ENCODE data around the gene MYO1C. TPM values are rescaled to one million over a fixed set of nuclear protein-coding genes. Genes with fewer than 3 reads are reported as not detected.

Gene MYO1C
- total RNA-seq, 8 experiments from 2014 or later, result 4.4 to 76.2 (median 16.8) TPM

DNA sequence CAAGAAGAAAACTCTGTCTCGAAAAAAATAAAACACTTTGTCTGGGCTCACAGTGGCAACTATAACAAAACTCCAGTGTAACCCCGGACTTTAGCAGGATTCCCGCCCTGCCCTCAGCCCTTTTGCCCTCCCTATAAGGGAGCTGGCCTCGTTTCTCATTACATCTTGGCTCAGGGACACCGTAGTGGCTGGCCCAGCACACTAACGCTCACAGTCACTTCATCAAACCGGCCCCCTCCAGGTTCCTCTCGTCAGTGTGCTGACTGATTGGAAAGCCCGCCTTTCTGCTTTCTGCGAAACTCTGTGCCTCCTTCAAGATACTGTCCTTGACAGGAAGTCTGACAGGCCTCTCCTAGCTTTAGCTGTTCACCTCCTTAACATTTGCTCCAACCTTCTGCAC, 11.2 kb upstream of the MYO1C start:
- H3K27ac ChIP-seq, result no peak overlapping the region
- WGBS, 10 experiments, result 30 to 100% (median 75%) methylated on average over 1 to 7 of the region's 10 CpGs; no CpG with 5 or more reads in 2 of the 10 experiments

DNA sequence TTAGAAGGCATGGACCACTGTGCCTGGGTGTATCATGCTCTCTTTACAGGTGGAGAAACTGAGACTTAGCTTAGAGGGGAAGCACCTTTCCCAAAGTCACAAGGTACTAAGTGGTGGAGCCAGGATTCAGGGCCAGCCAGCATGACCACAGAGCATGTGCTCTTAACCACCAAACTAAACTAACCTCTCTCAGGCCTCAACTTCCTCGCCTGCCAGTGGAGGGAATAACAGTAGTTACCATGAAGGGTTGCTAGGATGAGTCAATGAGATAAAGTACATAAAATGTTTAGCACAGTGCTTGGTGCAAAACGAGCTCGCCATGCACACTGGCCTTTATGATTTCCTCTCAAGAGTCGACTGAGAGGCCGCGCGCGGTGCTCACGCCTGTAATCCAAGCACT, 6.4 kb upstream of the MYO1C start:
- in situ Hi-C loops (cut with MboI; ENCODE audit: low pct_unique_long_range_greater_than_20kb in 2 of 9, low sequenced_read_pairs in 9 of 9, unreplicated experiment in 9 of 9), result no loop called here
- WGBS, 10 experiments, result 75 to 94% (median 82%) methylated on average over 4 to 9 of the region's 9 CpGs; no CpG with 5 or more reads in 4 of the 10 experiments
- Histone ChIP-seq H3K27ac (no peak overlapping the region), H3K4me1 (replicated peaks in 1 of 2) (no peaks in the 10 kb centered on the region), H3K4me3 (no peak overlapping the region)
- ATAC-seq (replicated peaks in 6 of 8), result peak in 2 of 8 experiments; percentile 2 to 14

More for the DNA sequence above, 11.2 kb upstream of the MYO1C start:
- no peak for ATAC-seq (replicated peaks in 6 of 8)
- Histone ChIP-seq H3K4me1 (replicated peaks in 1 of 2) (no peaks in the 10 kb centered on the region), H3K4me3 (no peak overlapping the region)
- in situ Hi-C loops (cut with MboI; ENCODE audit: low pct_unique_long_range_greater_than_20kb in 2 of 9, low sequenced_read_pairs in 9 of 9, unreplicated experiment in 9 of 9), result loop anchor here in 5 of 9 experiments (25.0 kb wide), 1 partner anchor 241 kb away; the partner anchor contains the start of gene BHLHA9 (in 5 of the 5)

DNA sequence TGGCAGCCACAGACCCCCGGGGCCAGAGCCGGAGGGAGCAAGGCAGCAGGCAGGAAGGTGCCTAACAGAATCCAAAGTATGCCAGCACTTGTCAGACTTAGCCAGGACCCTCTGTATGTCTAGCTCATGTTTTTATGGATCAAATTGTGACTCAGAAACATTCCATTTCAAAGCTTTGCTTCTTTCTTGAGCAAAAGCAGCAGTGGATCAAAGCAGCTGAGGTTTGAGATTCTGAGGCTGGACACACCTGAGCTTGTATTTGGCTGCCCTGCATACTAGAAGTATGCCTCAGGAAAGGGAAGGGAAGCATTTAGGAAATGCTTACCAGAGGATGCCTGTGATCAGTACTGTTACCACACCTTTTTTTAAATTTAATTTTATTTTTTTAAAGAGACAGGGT, 5.7 kb upstream of the MYO1C start:
- Histone ChIP-seq H3K4me3 (no peak overlapping the region), H3K4me1 (replicated peaks in 1 of 2) (peaks cover 0 to 3% of the 10 kb centered on the region in 2 donors), H3K27ac (no peak overlapping the region)
- 80 to 100% (median 97%) methylated on average over 1 to 2 of the region's 2 CpGs; no CpG with 5 or more reads in 6 of the 10 experiments for WGBS, 10 experiments
- ATAC-seq (replicated peaks in 6 of 8), result no peak
- in situ Hi-C loops (cut with MboI; ENCODE audit: low pct_unique_long_range_greater_than_20kb in 2 of 9, low sequenced_read_pairs in 9 of 9, unreplicated experiment in 9 of 9), result no loop called here

DNA sequence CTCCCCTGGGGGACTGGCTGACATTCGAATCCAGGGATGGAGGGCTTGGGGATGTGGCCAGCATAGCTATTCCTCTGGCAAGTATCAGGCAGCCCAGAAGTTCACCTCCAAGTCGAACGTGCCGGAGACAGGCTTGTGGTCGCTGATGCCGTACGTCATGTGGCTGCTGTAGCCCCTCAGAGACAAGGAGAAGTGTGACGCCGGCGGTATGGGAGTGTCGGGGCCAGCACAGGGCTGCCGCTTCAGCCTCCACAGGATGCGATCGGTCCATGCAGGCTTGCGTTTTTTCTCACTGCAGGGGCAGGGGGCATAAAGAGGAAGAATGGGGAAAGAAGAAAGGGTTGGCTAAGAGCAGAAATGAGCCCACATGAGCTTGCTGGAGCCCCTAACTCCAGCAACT, 5.3 kb upstream of the MYO1C start:
- H3K4me3 ChIP-seq, result no peak overlapping the region
- in situ Hi-C loops (cut with MboI; ENCODE audit: low pct_unique_long_range_greater_than_20kb in 2 of 9, low sequenced_read_pairs in 9 of 9, unreplicated experiment in 9 of 9), result no loop called here
- H3K4me1 ChIP-seq (replicated peaks in 1 of 2), result peaks cover 0 to 3% of the 10 kb centered on the region in 2 donors
- H3K27ac ChIP-seq, result no peak overlapping the region
- WGBS, 10 experiments, result 62 to 100% (median 69%) methylated on average over 3 to 8 of the region's 15 CpGs; no CpG with 5 or more reads in 7 of the 10 experiments
- ATAC-seq (replicated peaks in 6 of 8), result no peak

DNA sequence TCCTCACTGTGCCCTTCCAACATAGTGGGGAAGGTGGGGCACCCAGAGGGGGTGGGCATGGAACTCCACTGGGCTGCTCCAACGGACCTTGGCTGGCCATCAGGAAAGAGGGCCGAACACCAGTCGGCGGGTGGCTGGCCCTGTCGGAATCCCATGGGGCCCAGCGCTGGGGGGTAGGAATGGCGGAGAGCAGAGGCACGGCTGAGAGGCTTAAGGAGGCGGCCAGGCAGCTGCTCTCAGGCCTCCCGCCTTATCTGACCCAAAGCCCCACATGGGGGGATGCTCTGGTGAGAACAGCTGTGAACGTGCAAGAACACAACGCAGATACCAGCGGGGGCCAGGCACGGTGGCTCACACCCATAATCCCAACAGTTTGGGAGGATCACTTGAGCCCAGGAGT, 4.4 kb upstream of the MYO1C start:
- in situ Hi-C loops (cut with MboI; ENCODE audit: low pct_unique_long_range_greater_than_20kb in 2 of 9, low sequenced_read_pairs in 9 of 9, unreplicated experiment in 9 of 9), result no loop called here

DNA sequence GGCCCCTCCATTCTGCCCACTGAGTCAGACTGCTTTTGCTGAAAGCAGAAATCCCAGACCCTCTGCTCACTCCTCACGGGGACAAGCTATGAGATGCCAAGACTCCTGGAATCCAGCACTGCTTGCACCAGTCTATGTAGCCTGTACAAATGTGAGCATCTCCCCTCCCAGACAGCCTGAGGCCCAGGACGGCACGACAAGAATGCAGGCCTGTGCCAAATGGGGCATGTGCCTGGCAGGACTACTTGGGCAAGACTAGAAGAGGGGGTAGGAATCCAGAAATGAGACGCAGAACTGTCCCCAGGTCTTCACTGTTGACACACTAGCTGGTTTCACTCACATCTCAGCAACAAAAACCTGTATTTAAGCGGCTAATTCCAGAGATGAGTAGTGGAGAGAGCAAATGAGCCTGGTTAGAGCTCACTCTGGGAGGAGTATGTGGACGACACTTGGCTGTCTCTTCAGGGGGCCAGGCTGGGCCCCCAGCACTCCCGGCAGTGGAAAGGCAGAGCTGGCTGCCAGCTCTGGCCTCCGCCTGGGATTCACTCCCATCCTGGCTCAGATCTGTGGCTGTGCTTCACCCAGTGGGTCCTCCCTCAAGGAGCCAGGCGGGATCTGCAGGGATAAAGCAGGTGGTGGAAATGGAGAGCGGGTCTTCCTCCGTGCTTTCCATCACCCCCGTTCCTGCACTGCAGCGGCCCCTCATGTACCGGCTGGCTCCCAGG, 2.9 kb upstream of the MYO1C start:
- in situ Hi-C loops (cut with MboI; ENCODE audit: low pct_unique_long_range_greater_than_20kb in 2 of 9, low sequenced_read_pairs in 9 of 9, unreplicated experiment in 9 of 9), result no loop called here
- H3K27ac ChIP-seq, result no peak overlapping the region
- ATAC-seq (replicated peaks in 6 of 8), result peak in 1 of 8 experiments; percentile 36
- peaks cover 4 to 9% of the 10 kb centered on the region in 2 donors for H3K4me1 ChIP-seq (replicated peaks in 1 of 2)
- H3K4me3 ChIP-seq, result no peak overlapping the region
- WGBS, 10 experiments, result 0 to 100% (median 90%) methylated on average over 1 to 8 of the region's 14 CpGs; no CpG with 5 or more reads in 3 of the 10 experiments

More for the DNA sequence above, 4.4 kb upstream of the MYO1C start:
- H3K4me3 ChIP-seq, result no peak overlapping the region
- no peak for ATAC-seq (replicated peaks in 6 of 8)
- 86 to 89% methylated on average over 5 to 11 of the region's 14 CpGs; no CpG with 5 or more reads in 8 of the 10 experiments for WGBS, 10 experiments
- peaks cover 1 to 4% of the 10 kb centered on the region in 2 donors for H3K4me1 ChIP-seq (replicated peaks in 1 of 2)
- H3K27ac ChIP-seq, result no peak overlapping the region

DNA sequence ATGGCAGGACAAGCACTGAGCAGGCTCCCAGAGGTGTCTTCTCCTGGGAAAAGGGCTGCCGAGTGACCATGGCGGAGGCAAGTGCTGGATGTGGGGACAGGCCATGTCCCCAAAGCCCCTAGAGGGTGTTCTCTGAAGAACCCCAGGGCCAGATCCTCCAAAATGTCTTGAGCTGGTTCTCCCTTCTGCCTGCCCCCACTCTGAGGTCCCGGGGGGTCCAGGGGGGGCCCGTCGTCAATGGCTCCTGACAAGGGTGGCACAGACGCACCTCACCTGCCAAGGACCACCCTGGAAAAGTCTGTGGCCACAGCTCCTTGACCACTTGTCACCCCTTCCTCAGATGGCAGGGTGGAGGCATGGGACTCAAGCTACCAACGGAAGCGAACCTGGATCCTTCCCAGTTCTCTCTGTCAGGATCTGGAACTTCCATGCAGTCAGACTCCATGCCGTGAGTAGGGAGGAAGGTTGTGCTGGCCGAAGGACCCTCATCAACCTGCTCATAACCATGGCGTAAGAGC, 2.3 kb upstream of the MYO1C start:
- ATAC-seq (replicated peaks in 6 of 8), result no peak
- in situ Hi-C loops (cut with MboI; ENCODE audit: low pct_unique_long_range_greater_than_20kb in 2 of 9, low sequenced_read_pairs in 9 of 9, unreplicated experiment in 9 of 9), result no loop called here
- no peak overlapping the region for H3K4me3 ChIP-seq
- H3K27ac ChIP-seq, result no peak overlapping the region
- H3K4me1 ChIP-seq (replicated peaks in 1 of 2), result peaks cover 6 to 11% of the 10 kb centered on the region in 2 donors
- 78 to 80% methylated on average over 1 to 3 of the region's 11 CpGs; no CpG with 5 or more reads in 8 of the 10 experiments for WGBS, 10 experiments

DNA sequence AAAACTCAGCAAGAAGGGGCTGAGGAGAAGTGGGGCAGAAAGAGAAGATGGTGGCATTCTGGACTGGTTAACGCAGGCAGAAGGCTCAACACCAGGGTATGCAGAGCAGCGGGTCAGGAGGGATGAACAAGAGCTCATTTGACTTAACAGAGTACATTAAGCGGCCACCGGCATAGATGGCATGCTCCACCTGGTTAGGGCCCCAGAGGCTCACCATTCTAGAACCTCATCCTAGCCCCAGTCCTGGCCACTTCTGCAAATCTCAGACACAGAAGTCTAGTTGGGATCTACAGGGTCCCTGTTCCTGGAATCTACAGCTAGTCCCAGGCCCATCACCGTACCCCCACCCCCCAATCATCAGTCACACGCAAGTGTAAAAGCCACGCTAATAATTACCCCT, 1.7 kb upstream of the MYO1C start:
- H3K4me1 ChIP-seq (replicated peaks in 1 of 2), result peaks cover 6 to 11% of the 10 kb centered on the region in 2 donors
- in situ Hi-C loops (cut with MboI; ENCODE audit: low pct_unique_long_range_greater_than_20kb in 2 of 9, low sequenced_read_pairs in 9 of 9, unreplicated experiment in 9 of 9), result no loop called here
- 40 to 100% (median 88%) methylated on average over 1 to 5 of the region's 7 CpGs; no CpG with 5 or more reads in 4 of the 10 experiments for WGBS, 10 experiments
- H3K27ac ChIP-seq, result no peak overlapping the region
- ATAC-seq (replicated peaks in 6 of 8), result no peak
- no peak overlapping the region for H3K4me3 ChIP-seq

DNA sequence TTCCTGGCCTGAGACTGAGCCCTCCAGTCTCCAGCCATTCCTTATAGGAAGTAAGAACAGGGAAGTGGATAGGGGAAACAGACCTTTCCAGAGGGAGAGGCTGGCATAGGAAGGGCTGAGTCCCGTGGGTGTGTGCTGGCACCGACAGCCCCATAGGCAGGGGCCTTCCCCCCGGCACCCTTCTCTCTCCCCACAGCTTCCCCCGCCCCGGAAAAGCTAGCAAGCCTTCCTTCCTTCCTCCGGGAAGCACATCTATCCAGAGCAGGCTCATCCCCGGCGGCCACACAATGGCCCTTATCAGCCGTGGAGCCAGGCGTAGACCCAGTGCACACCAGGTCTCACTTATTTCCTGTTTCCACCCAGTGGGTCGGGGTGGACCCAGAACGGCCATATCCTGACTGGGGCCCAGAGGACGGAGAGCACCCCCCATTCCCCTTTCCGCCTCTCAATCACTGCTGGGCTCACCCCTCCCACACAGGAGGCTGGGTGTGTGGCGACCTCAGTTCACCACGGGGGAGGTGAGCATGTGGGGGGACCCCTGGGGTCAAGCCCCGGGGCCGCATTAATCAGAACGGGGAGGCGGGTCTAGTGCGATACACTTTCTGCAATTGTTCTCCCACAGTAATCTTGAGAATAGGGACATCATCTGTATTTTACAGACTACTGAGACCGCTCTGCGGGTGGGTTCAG, 950 bp upstream of the MYO1C start:
- peaks cover 9 to 11% of the 10 kb centered on the region in 2 donors for H3K4me1 ChIP-seq (replicated peaks in 1 of 2)
- 67 to 83% methylated on average over 3 to 4 of the region's 23 CpGs; no CpG with 5 or more reads in 8 of the 10 experiments for WGBS, 10 experiments
- no peak overlapping the region for H3K27ac ChIP-seq
- in situ Hi-C loops (cut with MboI; ENCODE audit: low pct_unique_long_range_greater_than_20kb in 2 of 9, low sequenced_read_pairs in 9 of 9, unreplicated experiment in 9 of 9), result no loop called here
- H3K4me3 ChIP-seq, result no peak overlapping the region
- ATAC-seq (replicated peaks in 6 of 8), result no peak

DNA sequence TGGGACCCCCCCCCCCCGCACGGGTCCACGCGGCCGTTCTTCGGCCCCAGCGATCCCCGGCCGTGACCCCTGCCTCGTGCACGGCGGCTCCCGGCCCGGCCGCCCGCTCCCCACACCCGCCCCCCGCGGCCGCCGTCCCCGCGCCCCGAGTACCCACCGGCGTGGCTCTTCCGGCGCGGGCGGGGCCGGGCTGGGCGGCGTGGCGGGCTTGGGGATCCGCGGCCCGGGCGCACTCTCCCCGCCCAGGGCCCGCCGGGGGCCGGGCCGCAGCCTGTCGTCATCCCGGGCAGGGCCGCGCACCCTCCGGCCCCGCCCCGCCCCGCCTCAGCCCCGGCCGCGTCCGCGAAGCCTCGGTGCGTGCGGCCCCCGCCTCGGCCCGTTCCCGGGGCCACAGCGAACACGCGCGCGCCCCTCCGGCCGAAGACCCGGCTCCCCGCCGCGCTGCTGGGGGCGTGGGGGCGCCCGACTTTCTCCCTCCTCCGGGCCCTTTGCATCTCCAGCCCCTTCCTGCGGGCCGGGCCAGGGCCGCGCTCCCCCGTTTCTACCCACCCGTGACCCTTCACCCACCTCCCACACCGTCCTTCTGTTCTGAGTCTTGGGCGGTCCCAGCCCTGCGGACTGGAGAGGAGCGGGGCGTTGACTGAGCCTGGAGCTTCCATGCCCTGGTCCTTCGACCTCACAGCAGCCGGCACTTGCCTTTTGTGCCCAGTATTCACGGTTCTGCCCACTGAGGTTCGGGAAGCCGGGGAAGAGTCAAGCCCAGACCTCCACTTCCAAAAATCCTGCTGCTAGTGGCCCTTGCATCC, 840 bp downstream of the MYO1C start:
- peak overlapping the region; percentile 35 to 58 (median 56) for H3K4me3 ChIP-seq
- in situ Hi-C loops (cut with MboI; ENCODE audit: low pct_unique_long_range_greater_than_20kb in 2 of 9, low sequenced_read_pairs in 9 of 9, unreplicated experiment in 9 of 9), result no loop called here
- H3K4me1 ChIP-seq (replicated peaks in 1 of 2), result peaks cover 12 to 17% of the 10 kb centered on the region in 2 donors
- ATAC-seq (replicated peaks in 6 of 8), result peak; percentile 64 to 73 (median 71)
- peak overlapping the region in 1 of 2 donors; percentile 72 for H3K27ac ChIP-seq
- 0 to 80% (median 44%) methylated on average over 1 to 4 of the region's 94 CpGs; no CpG with 5 or more reads in 5 of the 10 experiments for WGBS, 10 experiments

DNA sequence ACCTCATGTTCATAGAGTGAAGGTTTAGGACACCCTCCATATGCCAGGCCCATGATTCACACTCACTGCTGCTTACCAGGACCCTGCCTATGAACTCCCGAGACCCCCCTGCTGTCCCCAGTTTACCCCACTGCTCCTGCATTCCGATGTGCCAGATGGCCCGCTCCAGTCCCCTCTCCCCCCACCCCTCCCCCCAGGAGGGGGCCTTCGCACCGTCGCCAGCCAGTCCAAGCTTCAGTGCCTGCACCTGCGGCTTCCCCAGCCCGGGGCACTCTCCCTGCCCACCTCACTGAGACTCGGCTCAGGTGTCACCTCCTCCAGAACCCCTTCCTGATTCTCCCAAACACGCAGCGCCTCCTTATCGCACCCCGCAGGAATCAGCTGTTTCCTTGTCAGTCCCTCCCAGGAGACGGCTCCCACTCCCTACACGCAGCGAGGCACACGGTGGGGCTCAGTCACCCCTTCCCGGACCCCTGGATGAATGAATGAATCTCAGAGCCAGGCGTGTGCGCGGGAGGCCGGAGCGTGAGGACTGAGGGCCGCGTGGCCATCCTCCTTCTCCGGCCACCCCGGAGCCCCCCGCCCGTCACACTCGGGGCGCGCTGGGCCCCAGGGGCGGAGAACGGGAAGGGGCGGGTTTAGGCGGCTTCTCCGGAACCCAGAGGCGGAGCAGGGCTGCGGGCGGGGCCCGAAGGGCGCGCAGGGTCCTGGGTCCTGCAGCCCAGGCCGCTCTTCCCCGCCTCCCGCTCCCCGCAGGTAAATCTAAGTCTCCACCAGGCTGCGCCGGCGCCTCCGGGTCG, 1.6 kb downstream of the MYO1C start:
- in situ Hi-C loops (cut with MboI; ENCODE audit: low pct_unique_long_range_greater_than_20kb in 2 of 9, low sequenced_read_pairs in 9 of 9, unreplicated experiment in 9 of 9), result no loop called here
- Histone ChIP-seq H3K4me1 (replicated peaks in 1 of 2) (peaks cover 17% of the 10 kb centered on the region in 2 donors), H3K27ac (peak overlapping the region in 1 of 2 donors; percentile 72), H3K4me3 (peak overlapping the region; percentile 35 to 58 (median 56))
- 3 to 7% methylated on average over 3 to 9 of the region's 52 CpGs; no CpG with 5 or more reads in 8 of the 10 experiments for WGBS, 10 experiments
- ATAC-seq (replicated peaks in 6 of 8), result peak; percentile 51 to 67 (median 62)

DNA sequence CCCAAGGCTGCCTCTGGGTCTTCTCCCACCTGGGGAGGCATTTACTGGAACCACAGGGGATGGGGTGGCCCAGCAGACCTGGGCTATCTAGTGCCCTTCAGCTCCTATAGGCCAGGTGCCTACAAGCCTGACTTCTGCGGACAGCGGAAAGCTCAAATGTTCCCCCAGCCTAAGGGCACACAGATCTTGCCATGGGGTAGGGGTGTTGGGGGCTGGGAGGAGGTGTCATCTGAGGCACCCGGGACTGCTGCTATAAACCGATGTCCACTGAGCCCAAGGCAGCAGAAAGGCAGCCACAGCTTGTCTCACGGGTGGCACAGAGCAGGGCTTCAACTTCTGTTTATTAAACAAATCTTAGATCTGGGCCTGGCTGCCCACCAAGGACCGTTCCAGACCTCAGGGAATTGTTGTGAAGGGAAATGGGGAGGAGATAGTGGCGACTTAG, 3.6 kb downstream of the MYO1C start:
- no CpG with 5 or more reads among the region's 7 CpGs for WGBS, 10 experiments
- ATAC-seq (replicated peaks in 6 of 8), result no peak
- Histone ChIP-seq H3K4me3 (peak overlapping the region in 1 of 5 donors; percentile 38), H3K27ac (peak overlapping the region in 1 of 2 donors; percentile 84), H3K4me1 (replicated peaks in 1 of 2) (peaks cover 24 to 26% of the 10 kb centered on the region in 2 donors)
- in situ Hi-C loops (cut with MboI; ENCODE audit: low pct_unique_long_range_greater_than_20kb in 2 of 9, low sequenced_read_pairs in 9 of 9, unreplicated experiment in 9 of 9), result no loop called here

Measured in motor neuron (in vitro differentiated cells).